GM18858 (cell line): Measurements from ENCODE around the gene FGF1.

Experiments
- ATAC-seq: cut with Tn5 transposase; IDR thresholded peaks from one replicate; pipeline ENCODE4 v1.9.1; 2021; ENCODE audit not compliant: unreplicated experiment

FGF1 gene

GRCh38 chr5:142544946-142545649 lies 140.8 kb downstream of the FGF1 start:
- no peak for ATAC-seq

GRCh38 chr5:142544071-142544753 lies 141.7 kb downstream of the FGF1 start:
- ATAC-seq: no peak

- ATAC-seq: no peak
Observed at GRCh38 chr5:142542906-142543305, 143.0 kb downstream of the FGF1 start.
